K562 (cell line): ENCODE data around the gene PNPLA7. TPM values are rescaled to one million over a fixed set of nuclear protein-coding genes. Genes with fewer than 3 reads are reported as not detected.

ENCODE experiments used
- ARID3B ChIP-seq: fragments of 250-450 bp; sonication (Bioruptor Pico); IDR thresholded peaks from 2 replicates; pipeline ENCODE4 v1.4.0; 2020; ENCODE audit warnings: borderline replicate concordance
- DPF2 ChIP-seq: fragments of 450-650 bp; IDR thresholded peaks from 2 replicates; pipeline ENCODE4 v1.6.1; 2016
- ELF2 ChIP-seq: fragments of 250-450 bp; sonication (Bioruptor Pico); IDR thresholded peaks from 2 replicates; pipeline ENCODE4 v1.5.0; 2021; ENCODE audit warnings: mild to moderate bottlenecking
- FIP1L1 ChIP-seq: fragments of 200-400 bp; formaldehyde crosslinking; IDR thresholded peaks from 2 replicates; pipeline ENCODE4 v1.6.1; 2018; ENCODE audit warnings: mild to moderate bottlenecking, low read depth, low read length; ENCODE audit not compliant: poor library complexity, severe bottlenecking
- FOXA3 ChIP-seq, 2 experiments: fragments of 450-650 bp in 1 of 2; sonication (generic) in 1 of 2; formaldehyde crosslinking; IDR thresholded peaks in 1 of 2; conservative IDR thresholded peaks in 1 of 2; 2 replicates each; pipeline versions ENCODE4 v1.4.0 to v1.8.0; 2020 to 2022; ENCODE audit warnings: mild to moderate bottlenecking in 2 of 2, missing genetic modification reagents in 1 of 2
- HNRNPL ChIP-seq: fragments of 200-400 bp; formaldehyde crosslinking; IDR thresholded peaks from 2 replicates; pipeline ENCODE4 v1.6.1; 2017; ENCODE audit warnings: low read depth, mild to moderate bottlenecking, low read length
- JUN ChIP-seq, 2 experiments: sonication (generic) in 1 of 2; formaldehyde crosslinking in 1 of 2; IDR thresholded peaks; 2 replicates each; pipeline versions ENCODE4 v1.6.1 to v1.8.0; 2012 to 2022; ENCODE audit warnings: borderline replicate concordance in 2 of 2, mild to moderate bottlenecking in 2 of 2, improper control_type of control experiment in 1 of 2, low read depth in 1 of 2, low read length in 1 of 2, missing genetic modification reagents in 1 of 2
- KAT7 ChIP-seq: sonication (generic); formaldehyde crosslinking; IDR thresholded peaks from 2 replicates; pipeline ENCODE4 v1.8.0; 2022; ENCODE audit warnings: missing genetic modification reagents, mild to moderate bottlenecking, borderline replicate concordance
- MAX ChIP-seq: sonication (generic); formaldehyde crosslinking; IDR thresholded peaks from 2 replicates; pipeline ENCODE4 v1.9.0; 2022; ENCODE audit warnings: mild to moderate bottlenecking, missing genetic modification reagents
- NRF1 ChIP-seq, 2 experiments: fragments of 450-650 bp; IDR thresholded peaks in 1 of 2; conservative IDR thresholded peaks in 1 of 2; 2 replicates each; pipeline ENCODE4 v1.6.1; 2014; ENCODE audit warnings: mild to moderate bottlenecking in 2 of 2
- SMAD1 ChIP-seq: fragments of 150-350 bp; IDR thresholded peaks from 2 replicates; pipeline ENCODE4 v1.6.1; 2014; ENCODE audit warnings: low read length, low read depth; ENCODE audit not compliant: partially characterized antibody
- SNRNP70 ChIP-seq: fragments of 200-400 bp; formaldehyde crosslinking; optimal IDR thresholded peaks from 2 replicates; pipeline ENCODE3; 2017; ENCODE audit warnings: low read depth, low read length
- SUPT5H ChIP-seq: fragments of 450-650 bp; IDR thresholded peaks from 2 replicates; pipeline ENCODE4 v1.6.1; 2016
- THRAP3 ChIP-seq: fragments of 450-650 bp; IDR thresholded peaks from 2 replicates; pipeline ENCODE4 v1.6.1; 2016; ENCODE audit warnings: mild to moderate bottlenecking, inconsistent platforms, borderline replicate concordance
- ZNF143 ChIP-seq: sonication (generic); formaldehyde crosslinking; IDR thresholded peaks from 2 replicates; pipeline ENCODE4 v1.9.0; 2022; ENCODE audit warnings: mild to moderate bottlenecking, missing genetic modification reagents
- ZNF398 ChIP-seq: fragments of 250-450 bp; sonication (Bioruptor Pico); IDR thresholded peaks from 2 replicates; pipeline ENCODE4 v1.8.0; 2021; ENCODE audit warnings: moderate library complexity, mild to moderate bottlenecking, inconsistent platforms
- ZNF444 ChIP-seq: fragments of 250-450 bp; sonication (Bioruptor Pico); IDR thresholded peaks from 2 replicates; pipeline ENCODE4 v1.4.0; 2020; ENCODE audit warnings: mild to moderate bottlenecking, moderate library complexity
- ZNF592 ChIP-seq: fragments of 450-650 bp; IDR thresholded peaks from 2 replicates; pipeline ENCODE4 v1.6.1; 2017; ENCODE audit warnings: antibody characterized with exemption, mild to moderate bottlenecking
- ZNF79 ChIP-seq: fragments of 250-450 bp; sonication (Bioruptor Pico); IDR thresholded peaks from 2 replicates; pipeline ENCODE4 v1.4.0; 2020; ENCODE audit warnings: low read depth, mild to moderate bottlenecking, moderate library complexity
- polyA plus RNA-seq, 8 experiments: library from polyadenylated mRNA; depleted of rRNA in 4 of 8; stranded (reverse) in 5 of 8; unstranded in 3 of 8; fragments of >200 nt; fragmentation: Nextera tagmentation in 2 of 8; fragmentation: Illumina TruSeq in 1 of 8; extraction: Ambion mirVana in 2 of 8; extraction: Trizol in 1 of 8; gene quantifications; 2 replicates each; pipeline versions ENCODE4 v1.2.1 to v1.2.3, GENCODE V29; 2011 to 2014; ENCODE audit warnings: inconsistent platforms in 1 of 8, missing spikeins in 1 of 8
- total RNA-seq, 7 experiments: library from RNA; depleted of rRNA in 6 of 7; stranded (reverse); fragments of >200 nt in 6 of 7; fragmentation: Illumina TruSeq in 2 of 7; extraction: Trizol in 2 of 7; gene quantifications; 2 replicates each; pipeline versions ENCODE4 v1.2.1 to v1.2.3, GENCODE V29; 2011 to 2021; ENCODE audit warnings: low replicate concordance in 1 of 7

PNPLA7 gene
- total and polyA plus RNA-seq, 9 of the 15 experiments (the other 6 are each of a cell fraction or from before 2014, with no cell fraction given), result 0.01 to 0.85 (median 0.19) TPM; not detected in 1

- TF ChIP-seq FIP1L1, result peak; percentile 59
- TF ChIP-seq ELF2 (CRISPR knock-in tag), result no peak
- TF ChIP-seq KAT7 (CRISPR knock-in tag), result 0 out of 2 replicates have a peak, but pooled peaks have one; percentile 57
- peak; percentile 39; the same call in 1 of the 2 replicates for TF ChIP-seq ZNF143
- no peak for TF ChIP-seq SMAD1
- no peak for TF ChIP-seq ZNF79 (CRISPR knock-in tag)
- TF ChIP-seq HNRNPL, result 0 out of 2 replicates have a peak, but pooled peaks have one; percentile 33
- no peak for TF ChIP-seq ARID3B (CRISPR knock-in tag)
- TF ChIP-seq SUPT5H, result peak; percentile 45
- TF ChIP-seq DPF2, result no peak
- TF ChIP-seq ZNF592, result 0 out of 2 replicates have a peak, but pooled peaks have one; percentile 21
- TF ChIP-seq THRAP3, result no peak
- TF ChIP-seq ZNF444 (CRISPR knock-in tag), result no peak
- no peak for TF ChIP-seq ZNF398 (CRISPR knock-in tag)
- TF ChIP-seq SNRNP70, result no peak
- TF ChIP-seq JUN (IDR thresholded peaks at IDR 0.05; ENCODE audit: borderline replicate concordance, low read depth, low read length), result no peak
- 0 out of 2 replicates have a peak, but pooled peaks have one; percentile 24 for TF ChIP-seq JUN (CRISPR knock-in tag; IDR thresholded peaks at IDR 0.05; ENCODE audit: borderline replicate concordance)
- peak; percentile 73 for TF ChIP-seq MAX
- TF ChIP-seq NRF1 (conservative IDR thresholded peaks at IDR 0.05 in 1 of 2, IDR thresholded peaks at IDR 0.05 in 1 of 2), result peak in 1 of 2 experiments; percentile 44; a peak in 1 of 4 replicates
- TF ChIP-seq FOXA3 (CRISPR knock-in tag; conservative IDR thresholded peaks at IDR 0.05 in 1 of 2, IDR thresholded peaks at IDR 0.05 in 1 of 2), result no peak
These were observed 95.4 kb downstream of the PNPLA7 start (continued) for GRCh38 chr9:137454597-137455358.
